ENCODE measurements around the gene RNF187. TPM values are rescaled to one million over a fixed set of nuclear protein-coding genes. Genes with fewer than 3 reads are reported as not detected.

The RNF187 gene
- total RNA-seq, 2 donors from 2014 or later, result 103 to 112 TPM

GRCh38 chr1:228459091-228459993 lies 27.8 kb upstream of the RNF187 start:
- Mint-ChIP-seq H3K36me3 (ENCODE audit: low read depth) (peaks cover 2% of the 10 kb centered on the region), H3K9me3 (no peaks in the 10 kb centered on the region), H3K27me3 (ENCODE audit: insufficient read depth) (peaks cover 60% of the 10 kb centered on the region), H3K27ac (no peak overlapping the region), H3K4me3 (peak overlapping the region; percentile 87), H3K4me1 (peaks cover 15% of the 10 kb centered on the region)
- H3K4me3 ChIP-seq (ENCODE audit: low read length), result peak overlapping the region; percentile 90
- peak; percentile 85 for TF ChIP-seq CTCF (conservative IDR thresholded peaks at IDR 0.05)
- peaks cover 26% of the 10 kb centered on the region for H3K27me3 ChIP-seq (ENCODE audit: control insufficient read depth, insufficient read depth, low read length, poor library complexity, severe bottlenecking)
- no peaks in the 10 kb centered on the region for H3K9me3 ChIP-seq (ENCODE audit: control insufficient read depth, low read length)
- 11 to 12% methylated on average over 29 to 41 of the region's 41 CpGs for WGBS, 2 experiments (ENCODE audit: insufficient coverage in 1 of 2, insufficient read length in 1 of 2)
- H3K9ac ChIP-seq (ENCODE audit: extremely low read depth, low read length, poor library complexity, severe bottlenecking), result no peak overlapping the region
- no peak overlapping the region for H3K27ac ChIP-seq (ENCODE audit: low read depth, low read length)
- H3K36me3 ChIP-seq (ENCODE audit: control insufficient read depth, insufficient read depth, low read length), result no peaks in the 10 kb centered on the region
- H3K4me1 ChIP-seq (ENCODE audit: control insufficient read depth, insufficient read depth, low read length), result no peaks in the 10 kb centered on the region
- DNase-seq, result peak; percentile 91

GRCh38 chr1:228460821-228461220 lies 26.4 kb upstream of the RNF187 start:
- peaks cover 75% of the 10 kb centered on the region for H3K27me3 Mint-ChIP-seq (ENCODE audit: insufficient read depth)
- H3K36me3 Mint-ChIP-seq (ENCODE audit: low read depth), result no peaks in the 10 kb centered on the region
- Histone ChIP-seq H3K9ac (ENCODE audit: extremely low read depth, low read length, poor library complexity, severe bottlenecking) (no peak overlapping the region), H3K9me3 (ENCODE audit: control insufficient read depth, low read length) (no peaks in the 10 kb centered on the region), H3K36me3 (ENCODE audit: control insufficient read depth, insufficient read depth, low read length) (no peaks in the 10 kb centered on the region), H3K4me3 (ENCODE audit: low read length) (no peak overlapping the region), H3K4me1 (ENCODE audit: control insufficient read depth, insufficient read depth, low read length) (no peaks in the 10 kb centered on the region), H3K27me3 (ENCODE audit: control insufficient read depth, insufficient read depth, low read length, poor library complexity, severe bottlenecking) (peaks cover 37% of the 10 kb centered on the region), H3K27ac (ENCODE audit: low read depth, low read length) (no peak overlapping the region)
- no peak overlapping the region for H3K27ac Mint-ChIP-seq
- no peaks in the 10 kb centered on the region for H3K9me3 Mint-ChIP-seq
- 78 to 86% methylated on average over 1 to 2 of the region's 2 CpGs for WGBS, 2 experiments (ENCODE audit: insufficient coverage in 1 of 2, insufficient read length in 1 of 2)
- TF ChIP-seq CTCF (conservative IDR thresholded peaks at IDR 0.05), result no peak
- H3K4me3 Mint-ChIP-seq, result no peak overlapping the region
- no peak for DNase-seq
- H3K4me1 Mint-ChIP-seq, result peaks cover 12% of the 10 kb centered on the region

GRCh38 chr1:228462560-228462959 lies 24.6 kb upstream of the RNF187 start:
- WGBS, 2 experiments (ENCODE audit: insufficient coverage in 1 of 2, insufficient read length in 1 of 2), result 89 to 97% methylated on average over 3 to 5 of the region's 5 CpGs
- TF ChIP-seq CTCF (conservative IDR thresholded peaks at IDR 0.05), result no peak
- Mint-ChIP-seq H3K27me3 (ENCODE audit: insufficient read depth) (peaks cover 92% of the 10 kb centered on the region), H3K27ac (no peak overlapping the region), H3K4me1 (peaks cover 9% of the 10 kb centered on the region), H3K9me3 (no peaks in the 10 kb centered on the region), H3K4me3 (no peak overlapping the region), H3K36me3 (ENCODE audit: low read depth) (no peaks in the 10 kb centered on the region)
- Histone ChIP-seq H3K27me3 (ENCODE audit: control insufficient read depth, insufficient read depth, low read length, poor library complexity, severe bottlenecking) (peaks cover 54% of the 10 kb centered on the region), H3K27ac (ENCODE audit: low read depth, low read length) (no peak overlapping the region), H3K4me1 (ENCODE audit: control insufficient read depth, insufficient read depth, low read length) (no peaks in the 10 kb centered on the region), H3K9me3 (ENCODE audit: control insufficient read depth, low read length) (no peaks in the 10 kb centered on the region), H3K36me3 (ENCODE audit: control insufficient read depth, insufficient read depth, low read length) (no peaks in the 10 kb centered on the region), H3K9ac (ENCODE audit: extremely low read depth, low read length, poor library complexity, severe bottlenecking) (no peak overlapping the region), H3K4me3 (ENCODE audit: low read length) (no peak overlapping the region)
- no peak for DNase-seq

Measured in endodermal cell (in vitro differentiated cells).